ENCODE measurements around the gene ADGRF5.

The ADGRF5 gene, protein sequence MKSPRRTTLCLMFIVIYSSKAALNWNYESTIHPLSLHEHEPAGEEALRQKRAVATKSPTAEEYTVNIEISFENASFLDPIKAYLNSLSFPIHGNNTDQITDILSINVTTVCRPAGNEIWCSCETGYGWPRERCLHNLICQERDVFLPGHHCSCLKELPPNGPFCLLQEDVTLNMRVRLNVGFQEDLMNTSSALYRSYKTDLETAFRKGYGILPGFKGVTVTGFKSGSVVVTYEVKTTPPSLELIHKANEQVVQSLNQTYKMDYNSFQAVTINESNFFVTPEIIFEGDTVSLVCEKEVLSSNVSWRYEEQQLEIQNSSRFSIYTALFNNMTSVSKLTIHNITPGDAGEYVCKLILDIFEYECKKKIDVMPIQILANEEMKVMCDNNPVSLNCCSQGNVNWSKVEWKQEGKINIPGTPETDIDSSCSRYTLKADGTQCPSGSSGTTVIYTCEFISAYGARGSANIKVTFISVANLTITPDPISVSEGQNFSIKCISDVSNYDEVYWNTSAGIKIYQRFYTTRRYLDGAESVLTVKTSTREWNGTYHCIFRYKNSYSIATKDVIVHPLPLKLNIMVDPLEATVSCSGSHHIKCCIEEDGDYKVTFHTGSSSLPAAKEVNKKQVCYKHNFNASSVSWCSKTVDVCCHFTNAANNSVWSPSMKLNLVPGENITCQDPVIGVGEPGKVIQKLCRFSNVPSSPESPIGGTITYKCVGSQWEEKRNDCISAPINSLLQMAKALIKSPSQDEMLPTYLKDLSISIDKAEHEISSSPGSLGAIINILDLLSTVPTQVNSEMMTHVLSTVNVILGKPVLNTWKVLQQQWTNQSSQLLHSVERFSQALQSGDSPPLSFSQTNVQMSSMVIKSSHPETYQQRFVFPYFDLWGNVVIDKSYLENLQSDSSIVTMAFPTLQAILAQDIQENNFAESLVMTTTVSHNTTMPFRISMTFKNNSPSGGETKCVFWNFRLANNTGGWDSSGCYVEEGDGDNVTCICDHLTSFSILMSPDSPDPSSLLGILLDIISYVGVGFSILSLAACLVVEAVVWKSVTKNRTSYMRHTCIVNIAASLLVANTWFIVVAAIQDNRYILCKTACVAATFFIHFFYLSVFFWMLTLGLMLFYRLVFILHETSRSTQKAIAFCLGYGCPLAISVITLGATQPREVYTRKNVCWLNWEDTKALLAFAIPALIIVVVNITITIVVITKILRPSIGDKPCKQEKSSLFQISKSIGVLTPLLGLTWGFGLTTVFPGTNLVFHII (N-terminal part only)

GRCh38 chr6:46921731-46922130, at the start of gene ADGRF5:
Gene ADGRF5 (minus strand): TSS chr6:46921938. CDS start chr6:46906762, 15,176 bp downstream.
- DNase-seq: no peak
- TF ChIP-seq POLR2A (IDR thresholded peaks at IDR 0.05; ENCODE audit: low read length): no peak
- no peak for TF ChIP-seq GATA1 (IDR thresholded peaks at IDR 0.05; ENCODE audit: low read depth, low read length)

DNA sequence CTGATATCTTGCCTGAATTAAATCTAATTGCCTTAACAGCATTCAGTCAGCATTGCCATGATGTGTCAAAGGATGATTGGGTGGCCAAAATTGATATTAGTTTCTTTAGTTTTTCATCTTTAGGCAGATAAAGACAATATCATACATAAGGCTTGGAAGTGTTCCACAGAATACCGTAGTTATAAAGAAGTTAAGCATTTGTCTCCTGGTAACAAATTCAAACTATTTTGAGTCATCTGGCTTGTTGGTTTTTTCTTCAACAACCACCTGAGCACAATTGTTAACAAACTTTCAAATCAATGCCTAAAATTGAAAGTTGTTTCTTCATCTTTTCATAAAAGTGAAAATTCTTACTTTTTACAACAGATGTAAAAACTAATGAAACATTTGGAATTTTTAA, 47.5 kb upstream of the ADGRF5 start:
- TF ChIP-seq POLR2A (IDR thresholded peaks at IDR 0.05; ENCODE audit: low read length) (no peak), GATA1 (IDR thresholded peaks at IDR 0.05; ENCODE audit: low read depth, low read length) (no peak)
- no peak for DNase-seq

- no peak for TF ChIP-seq POLR2A (IDR thresholded peaks at IDR 0.05; ENCODE audit: low read length)
- TF ChIP-seq GATA1 (IDR thresholded peaks at IDR 0.05; ENCODE audit: low read depth, low read length): no peak
- no peak for DNase-seq
Measured at GRCh38 chr6:46967826-46968349, 46.1 kb upstream of the ADGRF5 start.

GRCh38 chr6:46964716-46965519, 43.2 kb upstream of the ADGRF5 start:
- no peak for DNase-seq
- TF ChIP-seq GATA1 (IDR thresholded peaks at IDR 0.05; ENCODE audit: low read depth, low read length) (no peak), POLR2A (IDR thresholded peaks at IDR 0.05; ENCODE audit: low read length) (no peak)

GRCh38 chr6:46963626-46964025, 41.9 kb upstream of the ADGRF5 start:
- no peak for DNase-seq
- TF ChIP-seq POLR2A (IDR thresholded peaks at IDR 0.05; ENCODE audit: low read length) (no peak), GATA1 (IDR thresholded peaks at IDR 0.05; ENCODE audit: low read depth, low read length) (no peak)

DNA sequence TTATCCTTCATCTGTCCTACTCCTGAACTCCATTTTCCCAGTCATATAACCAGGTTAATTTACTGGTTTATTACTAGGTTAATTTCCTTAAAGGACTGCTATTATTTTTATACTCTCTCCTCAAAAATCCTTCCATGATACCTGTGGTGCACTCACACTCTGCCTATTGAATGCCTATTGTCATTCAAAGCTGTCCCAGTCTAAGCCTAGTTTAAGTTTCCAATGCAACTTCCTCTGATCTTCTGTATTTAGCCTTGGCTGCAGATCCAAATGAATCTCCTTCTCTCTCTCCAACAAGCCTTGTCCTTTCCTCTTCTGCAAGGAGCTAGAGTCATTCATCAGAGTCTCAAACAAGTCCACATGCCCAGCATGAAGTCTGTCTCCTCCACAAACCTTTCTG, 41.3 kb upstream of the ADGRF5 start:
- no peak for DNase-seq
- TF ChIP-seq GATA1 (IDR thresholded peaks at IDR 0.05; ENCODE audit: low read depth, low read length) (no peak), POLR2A (IDR thresholded peaks at IDR 0.05; ENCODE audit: low read length) (no peak)

DNA sequence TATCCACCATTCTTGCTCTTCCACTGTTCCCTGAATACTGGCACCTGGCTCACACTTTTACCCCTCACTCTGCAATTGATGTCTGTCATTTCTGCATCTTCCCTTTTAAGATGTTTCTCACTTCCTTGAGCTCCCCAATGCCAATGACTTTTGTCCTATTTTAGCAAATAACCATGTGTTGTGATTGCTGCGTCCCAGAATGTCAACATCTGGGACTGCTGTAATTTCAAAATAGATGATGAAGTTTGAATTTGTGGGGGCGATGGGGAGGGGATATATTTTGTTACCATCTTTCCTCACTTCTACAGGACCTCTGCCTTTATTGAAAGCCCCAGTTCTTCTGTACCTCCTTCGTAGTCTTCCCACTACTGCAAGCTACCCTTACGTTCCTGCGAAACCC, 40.0 kb upstream of the ADGRF5 start:
- TF ChIP-seq GATA1 (IDR thresholded peaks at IDR 0.05; ENCODE audit: low read depth, low read length) (no peak), POLR2A (IDR thresholded peaks at IDR 0.05; ENCODE audit: low read length) (no peak)
- no peak for DNase-seq

- TF ChIP-seq GATA1 (IDR thresholded peaks at IDR 0.05; ENCODE audit: low read depth, low read length) (no peak), POLR2A (IDR thresholded peaks at IDR 0.05; ENCODE audit: low read length) (no peak)
- no peak for DNase-seq
Measured at GRCh38 chr6:46961232-46961631, 39.5 kb upstream of the ADGRF5 start.

- DNase-seq: no peak
- TF ChIP-seq POLR2A (IDR thresholded peaks at IDR 0.05; ENCODE audit: low read length) (no peak), GATA1 (IDR thresholded peaks at IDR 0.05; ENCODE audit: low read depth, low read length) (no peak)
Measured at GRCh38 chr6:46959419-46959818, 37.7 kb upstream of the ADGRF5 start.

DNA sequence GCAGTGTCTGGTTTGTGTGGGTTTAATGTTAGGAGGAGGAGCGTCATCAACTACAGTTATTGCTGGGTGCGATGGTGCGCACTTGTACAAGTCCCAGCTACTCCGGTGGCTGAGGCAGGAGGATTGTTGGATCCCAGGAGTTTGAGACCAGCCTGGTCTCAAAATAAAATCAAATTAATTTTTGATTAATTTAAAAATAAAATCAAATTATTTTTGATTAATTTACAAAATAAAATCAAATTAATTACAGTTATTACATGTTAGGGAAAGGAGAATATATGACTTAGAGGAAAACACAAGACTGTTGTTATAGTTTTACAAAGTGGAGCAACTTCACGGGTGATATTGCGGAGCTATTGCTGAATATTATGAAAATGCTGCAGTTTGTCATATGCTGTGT, 34.7 kb upstream of the ADGRF5 start:
- no peak for TF ChIP-seq GATA1 (IDR thresholded peaks at IDR 0.05; ENCODE audit: low read depth, low read length)
- TF ChIP-seq POLR2A (IDR thresholded peaks at IDR 0.05; ENCODE audit: low read length): no peak
- DNase-seq: no peak

- no peak for DNase-seq
- TF ChIP-seq GATA1 (IDR thresholded peaks at IDR 0.05; ENCODE audit: low read depth, low read length): no peak
- TF ChIP-seq POLR2A (IDR thresholded peaks at IDR 0.05; ENCODE audit: low read length): no peak
Measured at GRCh38 chr6:46954837-46955451, 33.2 kb upstream of the ADGRF5 start.

- no peak for TF ChIP-seq POLR2A (IDR thresholded peaks at IDR 0.05; ENCODE audit: low read length)
- TF ChIP-seq GATA1 (IDR thresholded peaks at IDR 0.05; ENCODE audit: low read depth, low read length): no peak
Measured at GRCh38 chr6:46953921-46954320, 32.2 kb upstream of the ADGRF5 start.

More at GRCh38 chr6:46953921-46954320, 32.2 kb upstream of the ADGRF5 start:
- no peak for DNase-seq

Measured in erythroblast (primary cell).